ENCODE results near the gene DNAJB12. TPM values are rescaled to one million over a fixed set of nuclear protein-coding genes. Genes with fewer than 3 reads are reported as not detected.

The DNAJB12 gene
- total RNA-seq, 1 experiment from 2014 or later, result 27.6 TPM

- Histone ChIP-seq H3K23me2 (ENCODE audit: insufficient read length, low read depth, low read length, poor library complexity, severe bottlenecking) (no peaks in the 10 kb centered on the region), H3K4me1 (ENCODE audit: insufficient read depth, low read length) (peaks cover 9% of the 10 kb centered on the region; the same call in 1 of the 2 replicates), H3K9me3 (ENCODE audit: control insufficient read depth, low read depth, low read length) (no peaks in the 10 kb centered on the region), H4K5ac (ENCODE audit: insufficient read length, low read depth, low read length) (no peak overlapping the region), H3K23ac (ENCODE audit: insufficient read length, low read depth, low read length) (no peak overlapping the region), H2BK20ac (ENCODE audit: low read depth, low read length, poor library complexity, severe bottlenecking) (no peak overlapping the region), H2BK12ac (ENCODE audit: insufficient read length, low read depth, low read length) (no peak overlapping the region), H3K4ac (ENCODE audit: low read depth, low read length) (no peak overlapping the region), H2BK15ac (ENCODE audit: low read depth, low read length) (no peak overlapping the region), H2AFZ (ENCODE audit: low read length) (peak overlapping the region; percentile 17), H3K18ac (ENCODE audit: insufficient read length, low read depth, low read length) (no peak overlapping the region), H3T11ph (ENCODE audit: low read length) (no peak overlapping the region), H3K27me3 (ENCODE audit: insufficient read depth, low read length) (no peaks in the 10 kb centered on the region), H2BK120ac (ENCODE audit: low read depth, low read length, poor library complexity, severe bottlenecking) (no peak overlapping the region), H4K91ac (ENCODE audit: insufficient read length, low read depth, low read length) (no peak overlapping the region), H3K14ac (ENCODE audit: insufficient read depth, low read length) (no peak overlapping the region; the same call in 1 of the 2 replicates), H3K4me2 (ENCODE audit: insufficient read depth, insufficient read length, low read length) (no peak overlapping the region), H2AK5ac (ENCODE audit: insufficient read length, low read length) (no peak overlapping the region), H3K79me2 (ENCODE audit: insufficient read depth, low read length) (no peaks in the 10 kb centered on the region), H2BK5ac (ENCODE audit: insufficient read length, low read length) (no peak overlapping the region), H3K27ac (ENCODE audit: insufficient read length, low read depth, low read length) (no peak overlapping the region), H4K20me1 (ENCODE audit: control insufficient read depth, insufficient read depth, insufficient read length) (no peaks in the 10 kb centered on the region), H3K9ac (ENCODE audit: extremely low read depth, insufficient read length, low read length) (no peak overlapping the region), H4K8ac (replicated peaks; ENCODE audit: insufficient read length, low read depth, low read length) (no peak overlapping the region), H3K79me1 (ENCODE audit: insufficient read depth, low read depth, low read length, poor library complexity, severe bottlenecking) (no peaks in the 10 kb centered on the region), H3K56ac (ENCODE audit: insufficient read length, low read depth, low read length) (no peak overlapping the region)
- DNase-seq, result no peak
- peaks cover 26 to 28% of the 10 kb centered on the region in 2 experiments for H3K4me1 Mint-ChIP-seq
- H3K27ac Mint-ChIP-seq, result peak overlapping the region in 1 of 3 experiments; percentile 27; a peak in 1 of 7 replicates
- H3K27me3 Mint-ChIP-seq (ENCODE audit: low read depth), result peaks cover 4% of the 10 kb centered on the region
- no peak for TF ChIP-seq CTCF (conservative IDR thresholded peaks at IDR 0.05)
- no peaks in the 10 kb centered on the region; a peak in 1 of 5 replicates for H3K9me3 Mint-ChIP-seq
- H3K4me3 Mint-ChIP-seq, result no peak overlapping the region
- H3K36me3 Mint-ChIP-seq (ENCODE audit: insufficient read depth in 1 of 3, low read depth in 3 of 3), result no peaks in the 10 kb centered on the region; a peak in 1 of 7 replicates
- whole genome bisulfite sequencing (ENCODE audit: extremely low coverage, insufficient read length, low lambda C conversion rate), result no CpG with 5 or more reads among the region's 4 CpGs
Observed at GRCh38 chr10:72310636-72311035, 44.1 kb downstream of the DNAJB12 start.
